Endothelial cell of umbilical vein (primary cell): ENCODE results near the gene DACT2. TPM values are rescaled to one million over a fixed set of nuclear protein-coding genes. Genes with fewer than 3 reads are reported as not detected.

Source experiments
- BruUV-seq: library from RNA; stranded (reverse); fragments of 400-500 nt; replicated peaks from 2 replicates; lab custom pipeline; 2021; lab: Mats Ljungman, UMichigan
- CTCF ChIA-PET: fragments of 300-600, 350-600 bp; sonication (Branson Sonifier 250); formaldehyde crosslinking; loops from one replicate; lab custom pipeline; 2021; ENCODE audit warnings: antibody characterized with exemption, inconsistent platforms; lab: Charles Lee
- POLR2A ChIA-PET: fragments of 300-600, 350-600 bp; sonication (Branson Sonifier 250); formaldehyde crosslinking; loops from one replicate; lab custom pipeline; 2021; ENCODE audit warnings: antibody characterized with exemption, inconsistent platforms; lab: Charles Lee
- DNase-seq: peaks from one replicate; pipeline ENCODE4 v3.0.0-alpha.2; 2011; ENCODE audit warnings: low read depth, low spot score
- FAIRE-seq: peaks from 2 replicates; lab custom pipeline; 2011; peaks lifted over from hg19 to GRCh38; lab: Jason Lieb, UNC
- H2AFZ ChIP-seq: 2 replicates; pipeline ENCODE4 v1.6.0; 2012; ENCODE audit warnings: low read depth, low read length, control low read depth, inconsistent platforms
- H3K27ac ChIP-seq: 2 replicates; pipeline ENCODE4 v1.5.1; 2011; ENCODE audit warnings: low read depth, mild to moderate bottlenecking, control low read depth, low read length, moderate library complexity; ENCODE audit not compliant: insufficient read depth
- H3K27me3 ChIP-seq, 2 experiments: 2 replicates each; pipeline versions ENCODE4 v1.6.0 to v1.6.1; 2011; ENCODE audit warnings: low read length in 2 of 2, mixed read lengths in 1 of 2; ENCODE audit not compliant: control insufficient read depth in 2 of 2, insufficient read depth in 2 of 2
- H3K36me3 ChIP-seq, 2 experiments: 2 replicates in 1 of 2; 3 replicates in 1 of 2; pipeline ENCODE4 v1.5.1; 2011; ENCODE audit warnings: low read length in 2 of 2, mild to moderate bottlenecking in 1 of 2, moderate library complexity in 1 of 2; ENCODE audit not compliant: control insufficient read depth in 2 of 2, insufficient read depth in 2 of 2; ENCODE audit errors: extremely low read depth in 1 of 2
- H3K4me1 ChIP-seq: 3 replicates; pipeline ENCODE4 v1.5.1; 2011; ENCODE audit warnings: mild to moderate bottlenecking, low read length; ENCODE audit not compliant: control insufficient read depth, insufficient read depth; ENCODE audit errors: extremely low read depth
- H3K4me2 ChIP-seq: 2 replicates; pipeline ENCODE4 v1.6.1; 2011; ENCODE audit warnings: low read length, control low read depth, mixed read lengths; ENCODE audit not compliant: insufficient read depth
- H3K4me3 ChIP-seq, 3 experiments: fragments of 200-600 bp in 1 of 3; sonication (generic), shearing (Covaris generic) in 1 of 3; replicated peaks in 1 of 3; 2 replicates each; pipeline ENCODE4 v1.5.1; 2011 to 2016; ENCODE audit warnings: control low read depth in 3 of 3, low read length in 3 of 3, mild to moderate bottlenecking in 2 of 3, inconsistent platforms in 1 of 3, low read depth in 1 of 3, moderate library complexity in 1 of 3; ENCODE audit not compliant: insufficient read depth in 1 of 3
- H3K79me2 ChIP-seq: 2 replicates; pipeline ENCODE4 v1.6.0; 2012; ENCODE audit warnings: low read length, inconsistent platforms; ENCODE audit not compliant: control insufficient read depth, insufficient read depth
- H3K9ac ChIP-seq: replicated peaks from 2 replicates; pipeline ENCODE3; 2011; ENCODE audit warnings: low read length, control low read depth; ENCODE audit not compliant: insufficient read depth; ENCODE audit errors: extremely low read depth
- H3K9me1 ChIP-seq: replicated peaks from 3 replicates; pipeline ENCODE4 v1.6.0; 2011; ENCODE audit warnings: mild to moderate bottlenecking, low read length; ENCODE audit not compliant: control insufficient read depth, insufficient read depth; ENCODE audit errors: extremely low read depth
- H3K9me3 ChIP-seq: replicated peaks from 2 replicates; pipeline ENCODE4 v1.5.1; 2012; ENCODE audit warnings: low read length, inconsistent platforms; ENCODE audit not compliant: control insufficient read depth, insufficient read depth
- H4K20me1 ChIP-seq: replicated peaks from 2 replicates; pipeline ENCODE3; 2011; ENCODE audit warnings: mild to moderate bottlenecking, low read length; ENCODE audit not compliant: control insufficient read depth, insufficient read depth; ENCODE audit errors: extremely low read depth
- CTCF ChIP-seq, 2 donors: IDR thresholded peaks; 1 replicate in 1 of 2; 2 replicates in 1 of 2; pipeline ENCODE4 v1.5.1; 2011; ENCODE audit warnings: low read length in 2 of 2, mild to moderate bottlenecking in 2 of 2, moderate library complexity in 2 of 2, control low read depth in 1 of 2, inconsistent platforms in 1 of 2, low read depth in 1 of 2; ENCODE audit not compliant: insufficient read depth in 1 of 2; ENCODE audit errors: extremely low read depth in 1 of 2
- EZH2 ChIP-seq: IDR thresholded peaks from 2 replicates; pipeline ENCODE4 v1.6.1; 2012; ENCODE audit warnings: borderline replicate concordance, low read depth, mild to moderate bottlenecking, moderate library complexity, low read length, inconsistent platforms; ENCODE audit not compliant: severe bottlenecking
- FOS ChIP-seq: IDR thresholded peaks from 2 replicates; pipeline ENCODE4 v1.6.1; 2011; ENCODE audit warnings: mild to moderate bottlenecking, low read length, moderate library complexity, borderline replicate concordance; ENCODE audit not compliant: insufficient read depth
- GATA2 ChIP-seq: IDR thresholded peaks from 2 replicates; pipeline ENCODE4 v1.7.0; 2011; ENCODE audit warnings: low read depth, mild to moderate bottlenecking, moderate library complexity, mixed read lengths, low read length; ENCODE audit not compliant: insufficient read length, insufficient read depth
- JUN ChIP-seq: IDR thresholded peaks from 2 replicates; pipeline ENCODE4 v1.6.1; 2011; ENCODE audit warnings: borderline replicate concordance, low read depth; ENCODE audit not compliant: insufficient read length, insufficient read depth
- MYC ChIP-seq: IDR thresholded peaks from one replicate; pipeline ENCODE4 v1.6.1; 2011; ENCODE audit warnings: mild to moderate bottlenecking, low read depth, low read length
- POLR2A ChIP-seq: IDR thresholded peaks from 2 replicates; pipeline ENCODE4 v1.6.1; 2012; ENCODE audit warnings: low read depth, mild to moderate bottlenecking, control low read depth, low read length
- POLR2AphosphoS5 ChIP-seq: IDR thresholded peaks from 2 replicates; pipeline ENCODE4 v1.6.1; 2012; ENCODE audit warnings: low read depth, mild to moderate bottlenecking, control low read depth, low read length, moderate library complexity; ENCODE audit not compliant: insufficient read depth
- dilution Hi-C: fragments of 300-500 bp; cut with MboI; formaldehyde crosslinking; loops from one replicate; pipeline ENCODE4 v1.15.0; 2019; ENCODE audit warnings: low sequenced_read_pairs; ENCODE audit not compliant: extremely low pct_ligation_motif_present
- intact Hi-C: fragments of 100-400 bp; cut with micrococcal nuclease; formaldehyde crosslinking; loops from one replicate; pipeline ENCODE4 v1.10.0; 2022
- polyA plus RNA-seq, 4 experiments: library from polyadenylated mRNA; depleted of rRNA in 3 of 4; stranded (reverse) in 3 of 4; unstranded in 1 of 4; fragments of >200 nt; gene quantifications; 2 replicates each; pipeline versions ENCODE4 v1.2.1 to v1.2.3, GENCODE V29; 2011 to 2012; ENCODE audit warnings: missing spikeins in 1 of 4
- total RNA-seq: library from RNA; stranded (reverse); gene quantifications from 2 replicates; pipeline ENCODE4 v1.2.3, GENCODE V29; 2021
- TF ChIP-seq, protein P1 (sequence below): IDR thresholded peaks from 2 replicates; pipeline ENCODE4 v1.6.1; 2011; ENCODE audit not compliant: insufficient read depth, insufficient read length

The DACT2 gene
- total and polyA plus RNA-seq, 2 donors (not counting 3 experiments of a cell fraction or from before 2014, with no cell fraction given) = not detected

DNA sequence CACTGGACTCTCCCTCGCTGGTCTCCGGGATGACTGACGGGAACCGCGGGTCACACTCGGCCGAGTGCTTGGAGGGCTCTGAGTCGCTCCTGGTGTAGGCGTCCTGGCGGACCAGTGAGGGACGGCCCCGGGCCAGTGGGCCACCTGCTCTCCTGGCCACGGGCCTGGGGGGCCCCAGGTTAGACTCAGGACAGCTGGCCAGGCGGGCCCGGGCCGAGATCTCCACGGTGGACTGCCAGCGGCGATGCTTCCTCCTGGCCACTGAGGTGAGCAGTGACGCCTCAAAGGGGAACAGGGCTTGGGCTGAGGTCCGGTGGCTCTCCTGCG is 11.9 kb downstream of the DACT2 start:
- dilution Hi-C loops = no loop called here
- no peak overlapping the region for H2AFZ ChIP-seq
- FAIRE-seq = no peak
- ChIA-PET CTCF (no interaction called here), POLR2A (no interaction called here)
- no peak overlapping the region for H3K27ac ChIP-seq
- no peak for DNase-seq
- no peak overlapping the region for H3K4me3 ChIP-seq
- no TSS peak for BruUV-seq
- H3K4me2 ChIP-seq = no peak overlapping the region
- no peaks in the 10 kb centered on the region for H3K36me3 ChIP-seq
- no peaks in the 10 kb centered on the region for H4K20me1 ChIP-seq
- H3K9ac ChIP-seq = no peak overlapping the region
- intact Hi-C loops = no loop called here
- no peaks in the 10 kb centered on the region for H3K9me3 ChIP-seq
- no peaks in the 10 kb centered on the region for H3K27me3 ChIP-seq
- no peaks in the 10 kb centered on the region for H3K4me1 ChIP-seq
- no peak for TF ChIP-seq JUN
- no peaks in the 10 kb centered on the region for H3K9me1 ChIP-seq
- H3K79me2 ChIP-seq = no peaks in the 10 kb centered on the region

- Histone ChIP-seq H3K36me3 (no peaks in the 10 kb centered on the region), H3K4me2 (no peak overlapping the region), H4K20me1 (no peaks in the 10 kb centered on the region), H3K4me3 (no peak overlapping the region), H3K9ac (no peak overlapping the region), H2AFZ (no peak overlapping the region), H3K9me3 (no peaks in the 10 kb centered on the region), H3K27me3 (no peaks in the 10 kb centered on the region), H3K4me1 (no peaks in the 10 kb centered on the region), H3K79me2 (no peaks in the 10 kb centered on the region), H3K9me1 (no peaks in the 10 kb centered on the region), H3K27ac (no peak overlapping the region)
- intact Hi-C loops = no loop called here
- TF ChIP-seq FOS (no peak), POLR2AphosphoS5 (no peak), CTCF (IDR thresholded peaks at IDR 0.05; ENCODE audit: extremely low read depth in 1 of 2, insufficient read depth in 1 of 2, low read depth in 1 of 2, low read length in 2 of 2) (no peak), EZH2 (no peak), GATA2 (no peak), MYC (no peak), POLR2A (no peak), JUN (no peak)
- TF ChIP-seq, protein P1, sequence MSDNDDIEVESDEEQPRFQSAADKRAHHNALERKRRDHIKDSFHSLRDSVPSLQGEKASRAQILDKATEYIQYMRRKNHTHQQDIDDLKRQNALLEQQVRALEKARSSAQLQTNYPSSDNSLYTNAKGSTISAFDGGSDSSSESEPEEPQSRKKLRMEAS = no peak
- dilution Hi-C loops = no loop called here
- no peak for FAIRE-seq
- no peak for DNase-seq
- POLR2A ChIA-PET = no interaction called here
- CTCF ChIA-PET = no interaction called here
- BruUV-seq = no TSS peak
Measured at GRCh38 chr6:168307015-168307694, 12.4 kb downstream of the DACT2 start.
